CD4-positive, alpha-beta T cell treated with Interleukin-4 for 4 hours (primary cell): ENCODE measurements around the gene ADCY2.

Experiments
- DNase-seq: peaks from one replicate; pipeline ENCODE4 v3.0.0-alpha.2; 2020

The ADCY2 gene

DNA sequence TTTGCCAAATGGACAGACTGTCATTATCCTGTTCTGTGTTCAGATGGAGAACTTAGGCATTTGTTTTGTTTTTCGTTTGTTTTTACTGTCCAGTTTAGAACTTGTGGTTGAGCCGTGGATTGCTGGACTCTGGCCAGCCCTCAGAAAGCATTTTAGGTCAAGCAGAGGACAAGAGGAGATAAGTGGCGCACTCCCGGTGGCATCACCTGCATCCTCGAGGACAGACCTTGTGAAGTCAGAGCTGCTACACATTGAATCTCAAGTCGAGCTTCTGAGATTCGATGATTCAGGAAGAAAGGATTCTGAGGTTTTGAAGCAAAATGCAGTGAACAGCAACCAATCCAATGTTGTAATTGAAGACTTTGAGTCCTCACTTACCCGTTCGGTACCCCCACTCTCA lies 481.9 kb downstream of the ADCY2 start:
- no peak for DNase-seq

- no peak for DNase-seq
These were observed 482.5 kb downstream of the ADCY2 start for GRCh38 chr5:7878381-7878873.
